Body of pancreas (tissue), 4 donors: ENCODE measurements around the gene PDE6B.

Source experiments
- POLR2A ChIP-seq, 3 donors: fragments of 450-650 bp; IDR thresholded peaks; one replicate each; pipeline ENCODE4 v1.6.1; 2016; ENCODE audit warnings: antibody characterized with exemption in 3 of 3, mild to moderate bottlenecking in 2 of 3
- TF ChIP-seq, protein P1 (sequence below), 7 experiments: fragments of 450-650 bp in 4 of 7; fragments of 200-600 bp in 3 of 7; sonication (generic) in 3 of 7; IDR thresholded peaks; one replicate each; pipeline ENCODE4 v1.5.1; 2016 to 2019; ENCODE audit warnings: antibody characterized with exemption in 7 of 7

DNA sequence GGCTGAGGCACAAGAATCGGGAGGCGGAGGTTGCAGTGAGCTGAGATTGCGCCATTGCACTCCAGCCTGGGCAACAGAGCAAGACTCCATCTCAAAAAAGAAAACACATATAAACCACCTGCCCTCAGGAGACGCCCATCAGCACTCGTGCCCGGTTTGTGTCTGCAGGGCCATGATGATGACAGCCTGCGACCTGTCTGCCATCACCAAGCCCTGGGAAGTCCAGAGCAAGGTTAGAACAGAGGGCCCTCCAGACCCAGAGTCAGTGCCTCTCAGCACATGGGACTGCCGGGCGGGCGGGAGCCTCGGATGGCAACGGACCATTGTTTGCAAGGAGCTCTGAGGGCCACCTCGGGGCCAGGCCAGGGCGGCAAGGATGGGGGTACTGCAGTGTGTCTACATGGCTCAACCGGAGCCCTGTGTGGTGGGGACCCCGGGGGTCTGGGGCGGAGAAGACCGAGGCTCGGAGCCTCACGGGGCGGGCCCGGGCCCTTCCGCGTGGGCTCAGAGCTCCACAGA, 39.4 kb downstream of the PDE6B start:
- TF ChIP-seq, protein P1, sequence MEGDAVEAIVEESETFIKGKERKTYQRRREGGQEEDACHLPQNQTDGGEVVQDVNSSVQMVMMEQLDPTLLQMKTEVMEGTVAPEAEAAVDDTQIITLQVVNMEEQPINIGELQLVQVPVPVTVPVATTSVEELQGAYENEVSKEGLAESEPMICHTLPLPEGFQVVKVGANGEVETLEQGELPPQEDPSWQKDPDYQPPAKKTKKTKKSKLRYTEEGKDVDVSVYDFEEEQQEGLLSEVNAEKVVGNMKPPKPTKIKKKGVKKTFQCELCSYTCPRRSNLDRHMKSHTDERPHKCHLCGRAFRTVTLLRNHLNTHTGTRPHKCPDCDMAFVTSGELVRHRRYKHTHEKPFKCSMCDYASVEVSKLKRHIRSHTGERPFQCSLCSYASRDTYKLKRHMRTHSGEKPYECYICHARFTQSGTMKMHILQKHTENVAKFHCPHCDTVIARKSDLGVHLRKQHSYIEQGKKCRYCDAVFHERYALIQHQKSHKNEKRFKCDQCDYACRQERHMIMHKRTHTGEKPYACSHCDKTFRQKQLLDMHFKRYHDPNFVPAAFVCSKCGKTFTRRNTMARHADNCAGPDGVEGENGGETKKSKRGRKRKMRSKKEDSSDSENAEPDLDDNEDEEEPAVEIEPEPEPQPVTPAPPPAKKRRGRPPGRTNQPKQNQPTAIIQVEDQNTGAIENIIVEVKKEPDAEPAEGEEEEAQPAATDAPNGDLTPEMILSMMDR (IDR thresholded peaks at IDR 0.05): no peak
- no peak for TF ChIP-seq POLR2A (IDR thresholded peaks at IDR 0.05)
